ENCODE measurements around the gene NEU1.
A peak's percentile ranks its signal among the peaks of the same experiment; 100 is the strongest.

NEU1 gene

DNA sequence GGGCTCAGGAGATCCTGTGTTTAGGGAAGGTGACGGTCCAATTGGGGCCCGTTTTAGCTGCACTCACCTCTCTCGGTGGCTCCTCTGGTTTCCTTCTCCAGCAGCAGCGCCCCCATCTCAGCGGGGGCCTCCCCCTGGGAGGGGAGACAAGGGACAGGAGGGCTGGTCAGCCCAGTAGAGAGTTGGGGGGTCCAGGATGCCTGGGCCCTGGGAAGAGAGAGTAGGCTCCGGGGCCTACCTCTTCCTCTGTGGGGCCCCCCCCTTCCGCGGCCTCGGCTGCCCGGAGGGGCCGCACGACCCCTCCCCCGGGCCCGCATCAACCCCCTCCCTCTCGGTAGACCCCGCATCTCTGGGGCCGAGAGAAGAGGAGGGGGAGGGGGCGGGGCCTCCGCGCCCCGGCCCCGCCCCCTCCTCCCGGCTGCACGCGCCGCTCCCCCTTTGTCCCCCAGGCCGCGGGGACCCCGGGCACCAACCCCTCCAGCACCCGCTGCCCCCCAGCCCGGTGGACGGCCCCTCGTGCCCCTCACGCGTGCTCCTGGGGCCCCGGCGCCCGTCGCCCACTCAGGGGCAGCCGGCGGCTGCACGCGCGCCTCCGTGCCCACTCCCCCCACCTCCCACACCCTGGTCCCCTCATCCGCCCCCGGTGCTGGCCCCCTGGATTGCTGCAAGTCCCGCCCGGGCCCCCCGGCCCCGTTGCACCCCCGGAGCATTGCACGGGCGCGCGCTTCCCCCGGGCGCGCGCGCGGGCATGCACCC, 34.4 kb upstream of the NEU1 start:
- no peaks in the 10 kb centered on the region for H3K27me3 ChIP-seq (replicated peaks in 2 of 5; ENCODE audit: control insufficient read depth in 4 of 5, insufficient read depth in 5 of 5, low read length in 4 of 5)
- peaks cover 0 to 38% (median 24%) of the 10 kb centered on the region in 4 experiments for H3K36me3 ChIP-seq (ENCODE audit: control insufficient read depth in 4 of 4, insufficient read depth in 4 of 4, low read length in 3 of 4)
- H3K4me1 ChIP-seq (ENCODE audit: control extremely low read depth in 1 of 4, control insufficient read depth in 4 of 4, insufficient read depth in 4 of 4, low read length in 3 of 4): peaks cover 2 to 54% (median 33%) of the 10 kb centered on the region in 4 experiments
- CTCF ChIA-PET: interaction anchor here (2.1 kb wide), 1 partner anchor 8 kb away, joined by 14 read pairs; no protein-coding TSS in a partner anchor
- peak overlapping the region; percentile 20 to 76 for H3K27ac ChIP-seq (ENCODE audit: insufficient read depth in 1 of 2, low read depth in 1 of 2, low read length in 2 of 2, poor library complexity in 1 of 2, severe bottlenecking in 2 of 2)
- WGBS (ENCODE audit: insufficient coverage): 0% methylated on average over 5 of the region's 62 CpGs
- peak overlapping the region; percentile 92 to 98 (median 95) for H3K4me3 ChIP-seq (ENCODE audit: control insufficient read depth in 1 of 7, extremely low read depth in 1 of 7, insufficient read depth in 4 of 7, low read depth in 2 of 7, low read length in 6 of 7)
- no peaks in the 10 kb centered on the region for H3K9me3 ChIP-seq (ENCODE audit: control extremely low read depth in 1 of 5, control insufficient read depth in 4 of 5, insufficient read depth in 2 of 5, low read depth in 1 of 5, low read length in 4 of 5)
- no peak for DNase-seq
- POLR2A ChIA-PET: interaction anchor here (0.6 to 1.8 kb wide), 3 partner anchors 12 to 33 kb away, joined by 3 to 8 read pairs (median 6); no protein-coding TSS in a partner anchor

DNA sequence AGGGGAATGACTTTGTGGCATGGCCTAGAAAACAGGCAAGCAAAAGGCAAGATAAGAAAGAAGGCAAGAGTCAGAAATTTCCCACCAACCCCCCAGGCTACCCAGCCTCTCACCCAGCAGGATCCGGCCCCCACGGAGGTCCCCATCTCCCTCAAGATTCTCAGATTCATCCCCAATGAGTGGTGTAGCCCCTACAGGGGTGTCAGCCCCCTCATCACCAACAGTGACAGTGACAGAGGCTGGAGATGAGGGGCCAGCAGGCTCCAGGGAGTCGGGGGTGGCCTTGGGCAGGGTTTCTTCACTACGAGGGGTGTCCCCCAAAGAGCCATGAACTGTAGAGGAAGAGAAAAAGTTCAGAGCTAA, 33.9 kb upstream of the NEU1 start:
- Histone ChIP-seq H3K4me3 (ENCODE audit: control insufficient read depth in 1 of 7, extremely low read depth in 1 of 7, insufficient read depth in 4 of 7, low read depth in 2 of 7, low read length in 6 of 7) (peak overlapping the region; percentile 8 to 98 (median 95)), H3K9me3 (ENCODE audit: control extremely low read depth in 1 of 5, control insufficient read depth in 4 of 5, insufficient read depth in 2 of 5, low read depth in 1 of 5, low read length in 4 of 5) (no peaks in the 10 kb centered on the region), H3K27me3 (replicated peaks in 2 of 5; ENCODE audit: control insufficient read depth in 4 of 5, insufficient read depth in 5 of 5, low read length in 4 of 5) (no peaks in the 10 kb centered on the region), H3K27ac (ENCODE audit: insufficient read depth in 1 of 2, low read depth in 1 of 2, low read length in 2 of 2, poor library complexity in 1 of 2, severe bottlenecking in 2 of 2) (peak overlapping the region; percentile 20 to 76), H3K4me1 (ENCODE audit: control extremely low read depth in 1 of 4, control insufficient read depth in 4 of 4, insufficient read depth in 4 of 4, low read length in 3 of 4) (peaks cover 2 to 54% (median 33%) of the 10 kb centered on the region in 4 experiments), H3K36me3 (ENCODE audit: control insufficient read depth in 4 of 4, insufficient read depth in 4 of 4, low read length in 3 of 4) (peaks cover 0 to 42% (median 27%) of the 10 kb centered on the region in 4 experiments)
- POLR2A ChIA-PET: no interaction called here
- CTCF ChIA-PET: no interaction called here
- 0% methylated on average over 1 of the region's 4 CpGs for WGBS (ENCODE audit: insufficient coverage)
- no peak for DNase-seq

GRCh38 chr6:31892821-31893220, 30.2 kb upstream of the NEU1 start:
- Histone ChIP-seq H3K9me3 (ENCODE audit: control extremely low read depth in 1 of 5, control insufficient read depth in 4 of 5, insufficient read depth in 2 of 5, low read depth in 1 of 5, low read length in 4 of 5) (no peaks in the 10 kb centered on the region), H3K4me3 (ENCODE audit: control insufficient read depth in 1 of 7, extremely low read depth in 1 of 7, insufficient read depth in 4 of 7, low read depth in 2 of 7, low read length in 6 of 7) (no peak overlapping the region), H3K4me1 (ENCODE audit: control extremely low read depth in 1 of 4, control insufficient read depth in 4 of 4, insufficient read depth in 4 of 4, low read length in 3 of 4) (peaks cover 0 to 25% (median 9%) of the 10 kb centered on the region in 4 experiments), H3K27ac (ENCODE audit: insufficient read depth in 1 of 2, low read depth in 1 of 2, low read length in 2 of 2, poor library complexity in 1 of 2, severe bottlenecking in 2 of 2) (no peak overlapping the region), H3K36me3 (ENCODE audit: control insufficient read depth in 4 of 4, insufficient read depth in 4 of 4, low read length in 3 of 4) (peaks cover 3 to 68% (median 46%) of the 10 kb centered on the region in 4 experiments), H3K27me3 (replicated peaks in 2 of 5; ENCODE audit: control insufficient read depth in 4 of 5, insufficient read depth in 5 of 5, low read length in 4 of 5) (no peaks in the 10 kb centered on the region)
- no peak for DNase-seq
- 78% methylated on average over 5 of the region's 6 CpGs for WGBS (ENCODE audit: insufficient coverage)
- ChIA-PET POLR2A (no interaction called here), CTCF (interaction anchor here (1.9 kb wide), 1 partner anchor 28 kb away, joined by 6 read pairs; no protein-coding TSS in a partner anchor)

DNA sequence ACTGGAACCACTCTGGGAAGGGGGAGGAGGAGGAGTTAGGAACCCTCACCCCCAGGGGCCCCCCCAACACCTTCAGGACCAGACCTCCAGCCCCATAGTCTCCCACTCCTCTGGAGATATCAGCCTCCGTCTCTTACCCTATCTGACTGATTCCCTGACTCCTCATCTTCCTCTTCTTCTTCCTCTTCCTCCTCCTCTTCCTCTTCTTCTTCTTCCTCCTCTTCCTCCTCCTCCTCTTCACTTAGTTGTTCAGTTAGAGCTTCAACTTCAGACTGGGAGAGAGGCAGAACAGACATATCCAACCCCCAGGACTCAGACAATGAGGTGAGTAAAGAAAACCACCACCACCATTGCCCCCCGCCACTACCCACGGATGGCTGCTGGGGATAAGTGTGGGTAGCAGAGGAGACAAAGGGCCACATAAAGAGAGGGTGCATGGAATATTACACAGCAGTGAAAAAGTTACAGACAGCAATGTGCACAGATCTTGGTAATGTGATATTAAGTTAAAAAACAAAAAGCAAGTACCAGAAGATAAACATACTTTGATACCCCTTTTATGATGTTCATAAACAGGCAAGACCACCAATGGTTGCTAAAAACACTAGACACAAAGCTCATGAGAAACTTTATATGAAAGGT, 26.8 kb upstream of the NEU1 start:
- POLR2A ChIA-PET: interaction anchor here (0.6 kb wide), 1 partner anchor 86 kb away, joined by 3 read pairs; no protein-coding TSS in a partner anchor
- peaks cover 5 to 78% (median 63%) of the 10 kb centered on the region in 4 experiments for H3K36me3 ChIP-seq (ENCODE audit: control insufficient read depth in 4 of 4, insufficient read depth in 4 of 4, low read length in 3 of 4)

DNA sequence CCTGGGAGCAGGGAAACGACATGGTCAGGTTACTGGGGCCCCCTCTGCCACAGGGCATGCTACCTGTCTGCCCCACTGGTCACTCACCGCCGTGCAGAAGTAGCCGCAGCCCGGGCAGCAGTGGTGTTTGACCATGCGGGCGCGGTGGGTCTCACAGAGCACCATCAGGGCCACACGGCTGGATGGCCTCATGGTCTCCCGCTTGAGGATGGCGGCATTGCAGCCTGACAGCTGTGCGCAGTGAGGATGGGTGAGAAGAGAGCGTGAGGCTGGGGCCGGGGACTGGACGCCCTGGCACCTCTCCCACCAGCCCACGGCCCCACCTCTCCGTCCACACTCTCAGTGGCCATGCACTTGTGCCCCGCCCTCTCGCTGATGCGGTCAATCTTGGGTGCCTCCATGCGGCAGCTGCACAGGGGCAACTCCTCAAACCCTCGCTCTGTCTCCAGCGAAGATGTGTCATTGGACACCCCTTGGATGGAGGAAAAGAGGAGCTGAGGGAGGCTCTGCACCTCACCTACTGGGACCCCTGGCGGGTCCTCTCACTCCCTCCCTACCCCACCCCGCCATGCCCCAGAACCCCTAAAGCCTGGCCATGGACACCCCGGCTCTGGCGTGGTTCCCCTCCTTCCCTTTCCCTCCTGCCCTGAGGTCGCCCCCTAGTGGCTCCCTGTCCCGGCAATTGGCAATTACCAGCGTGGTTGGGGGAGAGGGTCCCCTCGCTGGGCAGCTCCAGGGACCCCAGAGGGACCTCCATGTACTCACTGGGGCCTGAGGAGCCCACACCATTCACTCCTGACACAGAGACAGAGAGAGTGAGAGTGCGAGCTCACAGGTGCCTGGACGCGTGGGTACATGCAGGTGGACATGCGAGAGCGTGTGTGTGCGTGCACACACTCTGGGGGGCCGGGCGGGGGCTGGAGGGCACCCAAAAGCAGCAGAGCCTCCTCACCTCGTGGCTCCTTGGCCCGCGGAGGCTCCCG, 25.9 kb upstream of the NEU1 start:
- H3K9me3 ChIP-seq (ENCODE audit: control extremely low read depth in 1 of 5, control insufficient read depth in 4 of 5, insufficient read depth in 2 of 5, low read depth in 1 of 5, low read length in 4 of 5): no peaks in the 10 kb centered on the region
- 91% methylated on average over 33 of the region's 43 CpGs for WGBS (ENCODE audit: insufficient coverage)
- H3K27me3 ChIP-seq (replicated peaks in 2 of 5; ENCODE audit: control insufficient read depth in 4 of 5, insufficient read depth in 5 of 5, low read length in 4 of 5): no peaks in the 10 kb centered on the region
- peaks cover 0 to 14% (median 0%) of the 10 kb centered on the region in 4 experiments for H3K4me1 ChIP-seq (ENCODE audit: control extremely low read depth in 1 of 4, control insufficient read depth in 4 of 4, insufficient read depth in 4 of 4, low read length in 3 of 4)
- H3K4me3 ChIP-seq (ENCODE audit: control insufficient read depth in 1 of 7, extremely low read depth in 1 of 7, insufficient read depth in 4 of 7, low read depth in 2 of 7, low read length in 6 of 7): no peak overlapping the region
- H3K27ac ChIP-seq (ENCODE audit: insufficient read depth in 1 of 2, low read depth in 1 of 2, low read length in 2 of 2, poor library complexity in 1 of 2, severe bottlenecking in 2 of 2): no peak overlapping the region
- DNase-seq: peak; percentile 26 to 62 (median 46)
- POLR2A ChIA-PET: interaction anchor here (0.6 kb wide), 1 partner anchor 87 kb away, joined by 3 read pairs; no protein-coding TSS in a partner anchor
- CTCF ChIA-PET: interaction anchor here (0.7 to 4.2 kb wide), 15 partner anchors 8 to 342 kb away, joined by 3 to 21 read pairs (median 3); partner anchors contain the start of genes ATP6V1G2, EHMT2, NEU1 and ZBTB12
- H3K36me3 ChIP-seq (ENCODE audit: control insufficient read depth in 4 of 4, insufficient read depth in 4 of 4, low read length in 3 of 4): peaks cover 5 to 83% (median 64%) of the 10 kb centered on the region in 4 experiments

More for the DNA sequence above, 26.8 kb upstream of the NEU1 start:
- H3K9me3 ChIP-seq (ENCODE audit: control extremely low read depth in 1 of 5, control insufficient read depth in 4 of 5, insufficient read depth in 2 of 5, low read depth in 1 of 5, low read length in 4 of 5): no peaks in the 10 kb centered on the region
- H3K27me3 ChIP-seq (replicated peaks in 2 of 5; ENCODE audit: control insufficient read depth in 4 of 5, insufficient read depth in 5 of 5, low read length in 4 of 5): no peaks in the 10 kb centered on the region
- no peak overlapping the region for H3K27ac ChIP-seq (ENCODE audit: insufficient read depth in 1 of 2, low read depth in 1 of 2, low read length in 2 of 2, poor library complexity in 1 of 2, severe bottlenecking in 2 of 2)
- no peak overlapping the region for H3K4me3 ChIP-seq (ENCODE audit: control insufficient read depth in 1 of 7, extremely low read depth in 1 of 7, insufficient read depth in 4 of 7, low read depth in 2 of 7, low read length in 6 of 7)
- 100% methylated on average over 1 of the region's 3 CpGs for WGBS (ENCODE audit: insufficient coverage)
- DNase-seq: no peak
- peaks cover 0 to 14% (median 0%) of the 10 kb centered on the region in 4 experiments for H3K4me1 ChIP-seq (ENCODE audit: control extremely low read depth in 1 of 4, control insufficient read depth in 4 of 4, insufficient read depth in 4 of 4, low read length in 3 of 4)
- CTCF ChIA-PET: interaction anchor here (0.9 to 4.2 kb wide), 12 partner anchors 9 to 229 kb away, joined by 3 to 21 read pairs (median 6); partner anchors contain the start of genes EHMT2, NEU1 and ZBTB12

GRCh38 chr6:31887173-31888007, 24.8 kb upstream of the NEU1 start:
- Histone ChIP-seq H3K4me3 (ENCODE audit: control insufficient read depth in 1 of 7, extremely low read depth in 1 of 7, insufficient read depth in 4 of 7, low read depth in 2 of 7, low read length in 6 of 7) (no peak overlapping the region), H3K4me1 (ENCODE audit: control extremely low read depth in 1 of 4, control insufficient read depth in 4 of 4, insufficient read depth in 4 of 4, low read length in 3 of 4) (peaks cover 0 to 3% (median 0%) of the 10 kb centered on the region in 4 experiments), H3K9me3 (ENCODE audit: control extremely low read depth in 1 of 5, control insufficient read depth in 4 of 5, insufficient read depth in 2 of 5, low read depth in 1 of 5, low read length in 4 of 5) (no peaks in the 10 kb centered on the region), H3K27me3 (replicated peaks in 2 of 5; ENCODE audit: control insufficient read depth in 4 of 5, insufficient read depth in 5 of 5, low read length in 4 of 5) (no peaks in the 10 kb centered on the region), H3K27ac (ENCODE audit: insufficient read depth in 1 of 2, low read depth in 1 of 2, low read length in 2 of 2, poor library complexity in 1 of 2, severe bottlenecking in 2 of 2) (no peak overlapping the region), H3K36me3 (ENCODE audit: control insufficient read depth in 4 of 4, insufficient read depth in 4 of 4, low read length in 3 of 4) (peaks cover 8 to 85% (median 68%) of the 10 kb centered on the region in 4 experiments)
- 96% methylated on average over 11 of the region's 19 CpGs for WGBS (ENCODE audit: insufficient coverage)
- DNase-seq: no peak
- ChIA-PET CTCF (interaction anchor here (0.7 to 4.2 kb wide), 12 partner anchors 11 to 206 kb away, joined by 3 to 21 read pairs (median 4); partner anchors contain the start of genes EHMT2, NEU1 and ZBTB12), POLR2A (no interaction called here)

Measured in common myeloid progenitor, CD34-positive (primary cell).